ENCODE measurements around the gene HPD. TPM values are rescaled to one million over a fixed set of nuclear protein-coding genes. Genes with fewer than 3 reads are reported as not detected.

HPD gene
- total and polyA plus RNA-seq, 8 donors = 0.11 to 2.1 (median 0.30) TPM; not detected in 3

DNA sequence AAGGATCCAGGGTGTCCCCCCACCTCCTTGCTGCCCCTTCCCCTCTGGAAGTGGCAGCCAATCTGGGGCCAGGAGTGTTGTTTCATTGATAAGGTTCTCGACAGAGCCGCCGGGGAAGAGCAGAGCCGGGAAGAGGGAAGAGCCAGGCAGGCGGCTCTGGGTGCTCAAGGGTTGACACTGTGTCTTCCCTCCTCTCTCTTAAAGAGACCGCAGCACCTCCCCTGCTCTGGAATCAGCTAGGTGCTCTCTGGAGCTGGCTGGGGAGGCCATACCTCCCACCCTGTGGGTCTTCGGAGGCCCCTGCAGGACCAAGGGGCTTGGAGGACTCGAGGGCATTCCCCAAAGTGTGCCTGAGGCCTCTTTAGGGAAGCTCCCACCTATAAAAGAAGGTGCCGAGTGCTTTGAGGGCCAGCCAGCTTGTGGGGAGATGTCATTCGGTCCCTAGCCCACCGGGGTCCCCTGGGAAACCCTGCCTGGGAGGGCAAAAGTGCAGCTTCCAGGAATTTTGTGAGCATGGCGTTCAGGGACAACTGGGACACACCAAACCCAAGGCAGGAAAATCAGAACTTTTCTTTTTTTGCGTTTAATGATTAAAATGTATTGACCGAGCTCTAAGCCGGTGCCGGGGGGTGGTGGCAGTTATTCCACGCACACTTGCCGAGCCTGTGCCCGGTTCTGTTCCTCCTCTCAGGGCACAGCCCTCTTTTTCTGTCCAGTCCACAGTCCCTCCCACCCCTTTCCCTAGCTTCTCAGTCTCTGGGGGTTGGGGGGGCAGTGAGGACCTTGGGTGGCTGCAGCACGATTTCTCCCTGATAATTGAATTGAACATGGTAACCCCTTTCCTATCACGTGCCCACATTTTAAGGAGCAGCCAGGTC lies 51.9 kb downstream of the HPD start:
- Histone ChIP-seq H3K4me1 (peaks cover 24 to 62% of the 10 kb centered on the region in 2 donors), H3K4me3 (peak overlapping the region; percentile 69 to 86), H3K27ac (peak overlapping the region in 1 of 2 donors; percentile 100), H3K9me3 (no peaks in the 10 kb centered on the region), H3K36me3 (peaks cover 0 to 41% of the 10 kb centered on the region in 2 donors), H3K27me3 (no peaks in the 10 kb centered on the region)
- TF ChIP-seq CTCF (IDR thresholded peaks at IDR 0.05) = no peak
- intact Hi-C loops (cut with DNase I) = no loop called here
- ATAC-seq (no peak), DNase-seq (peak in 1 of 4 donors; percentile 73)

- TF ChIP-seq CTCF (IDR thresholded peaks at IDR 0.05) = no peak
- intact Hi-C loops (cut with DNase I) = no loop called here
- H3K4me1 ChIP-seq = peaks cover 16 to 55% of the 10 kb centered on the region in 2 donors
- H3K9me3 ChIP-seq = no peaks in the 10 kb centered on the region
- no peaks in the 10 kb centered on the region for H3K27me3 ChIP-seq
- H3K4me3 ChIP-seq = peak overlapping the region; percentile 69 to 86
- H3K36me3 ChIP-seq = peaks cover 0 to 34% of the 10 kb centered on the region in 2 donors
- ATAC-seq = no peak
- H3K27ac ChIP-seq = peak overlapping the region in 1 of 2 donors; percentile 100
- DNase-seq = peak in 1 of 4 donors; percentile 54
Observed at GRCh38 chr12:121806009-121806545, 52.6 kb downstream of the HPD start.

DNA sequence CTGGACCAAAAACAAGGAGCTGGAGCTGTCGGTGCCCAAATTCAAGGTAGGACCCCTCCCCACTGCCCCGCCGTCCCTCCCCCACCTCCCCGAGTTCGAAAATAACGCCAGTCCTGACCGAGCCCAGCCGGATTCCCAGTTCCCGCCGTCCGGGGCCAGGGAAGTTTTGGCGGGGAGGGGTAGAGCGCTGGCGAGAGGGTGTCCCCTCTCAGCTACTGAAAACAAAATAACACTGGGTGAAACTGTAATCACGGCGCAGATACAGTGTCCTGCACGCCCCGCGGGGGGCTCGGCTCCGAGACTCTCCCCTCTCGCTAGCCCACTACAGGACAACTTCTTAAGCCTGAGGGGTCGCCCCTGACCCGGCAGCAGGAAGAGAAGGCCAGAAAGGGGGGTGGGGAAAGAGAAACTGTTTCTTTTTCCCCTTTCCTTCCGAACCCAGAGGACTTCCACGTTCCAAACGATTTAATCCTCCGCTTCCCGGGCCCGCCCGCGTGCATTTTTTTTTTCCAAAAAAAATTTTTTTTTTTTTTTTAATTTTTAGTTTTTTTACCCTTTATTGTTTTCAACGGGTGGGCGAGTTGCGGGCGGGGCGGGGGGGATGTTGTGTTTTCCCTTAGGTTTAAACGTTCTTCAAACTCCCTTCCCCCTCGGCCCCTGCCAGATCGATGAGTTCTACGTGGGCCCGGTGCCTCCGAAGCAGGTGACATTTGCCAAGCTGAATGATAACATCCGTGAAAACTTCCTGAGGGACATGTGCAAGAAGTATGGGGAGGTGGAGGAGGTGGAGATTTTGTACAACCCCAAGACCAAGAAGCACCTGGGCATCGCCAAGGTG lies 53.3 kb downstream of the HPD start:
- H3K4me3 ChIP-seq = peak overlapping the region; percentile 69 to 86
- DNase-seq = peak in 3 of 4 donors; percentile 40 to 80 (median 57)
- intact Hi-C loops (cut with DNase I) = no loop called here
- peak overlapping the region; percentile 100 for H3K27ac ChIP-seq
- peaks cover 14 to 48% of the 10 kb centered on the region in 2 donors for H3K4me1 ChIP-seq
- H3K36me3 ChIP-seq = peaks cover 0 to 27% of the 10 kb centered on the region in 2 donors
- no peaks in the 10 kb centered on the region for H3K9me3 ChIP-seq
- TF ChIP-seq CTCF (IDR thresholded peaks at IDR 0.05) = no peak
- no peak for ATAC-seq
- H3K27me3 ChIP-seq = no peaks in the 10 kb centered on the region

DNA sequence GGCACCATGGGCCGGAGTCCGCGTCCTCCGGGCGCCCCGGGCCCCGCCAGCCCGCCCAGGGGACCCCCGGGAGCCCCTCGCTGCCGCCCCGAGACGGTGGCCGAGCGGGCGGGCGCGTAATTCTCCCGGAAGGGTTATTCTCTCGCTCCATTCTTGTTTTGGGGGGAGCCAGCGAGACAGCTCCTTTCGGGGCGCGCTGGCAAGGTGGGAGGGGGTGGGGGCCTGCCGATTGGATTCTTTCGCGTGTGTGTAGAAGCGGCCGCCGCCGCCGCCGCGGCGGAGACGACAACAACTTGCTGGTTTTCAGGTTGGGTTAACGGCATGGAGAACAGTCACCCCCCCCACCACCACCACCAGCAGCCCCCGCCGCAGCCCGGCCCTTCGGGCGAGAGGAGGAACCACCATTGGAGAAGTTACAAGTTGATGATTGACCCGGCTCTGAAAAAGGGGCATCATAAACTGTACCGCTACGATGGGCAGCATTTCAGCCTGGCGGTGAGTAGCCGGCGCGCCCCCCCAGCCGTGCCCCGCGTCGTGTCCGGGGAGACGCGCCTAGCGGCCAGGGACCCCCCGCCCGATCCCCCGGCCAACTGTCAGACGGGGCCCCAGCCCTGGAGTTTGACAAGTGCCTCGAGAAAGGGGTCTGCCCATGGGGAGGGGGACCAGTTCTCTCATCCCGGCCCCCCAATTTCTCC lies 54.1 kb downstream of the HPD start:
- H3K9me3 ChIP-seq = no peaks in the 10 kb centered on the region
- peak overlapping the region; percentile 100 for H3K27ac ChIP-seq
- no peaks in the 10 kb centered on the region for H3K27me3 ChIP-seq
- TF ChIP-seq CTCF (IDR thresholded peaks at IDR 0.05) = no peak
- ATAC-seq (no peak), DNase-seq (peak in 2 of 4 donors; percentile 40 to 88)
- H3K36me3 ChIP-seq = peaks cover 0 to 19% of the 10 kb centered on the region in 2 donors
- intact Hi-C loops (cut with DNase I) = no loop called here
- H3K4me1 ChIP-seq = peaks cover 14 to 41% of the 10 kb centered on the region in 2 donors
- peak overlapping the region; percentile 69 to 86 for H3K4me3 ChIP-seq
